NT2/D1 (cell line): Measurements from ENCODE around the gene GPR78.

Experiments used
- DNase-seq: peaks from one replicate; pipeline ENCODE4 v3.0.0-alpha.2; 2011; ENCODE audit warnings: low read depth, low spot score
- H3K27me3 ChIP-seq: 2 replicates; pipeline ENCODE4 v1.6.0; 2011; ENCODE audit warnings: mild to moderate bottlenecking; ENCODE audit not compliant: insufficient read length, insufficient read depth
- H3K36me3 ChIP-seq: 2 replicates; pipeline ENCODE4 v1.6.1; 2011; ENCODE audit warnings: mild to moderate bottlenecking, low read length, mixed read lengths; ENCODE audit not compliant: insufficient read depth, insufficient read length
- H3K4me1 ChIP-seq: 2 replicates; pipeline ENCODE4 v1.5.1; 2011; ENCODE audit not compliant: insufficient read depth, insufficient read length
- H3K4me3 ChIP-seq: 2 replicates; pipeline ENCODE4 v1.5.1; 2011; ENCODE audit warnings: low read depth; ENCODE audit not compliant: insufficient read length
- H3K9ac ChIP-seq: 2 replicates; pipeline ENCODE4 v1.6.0; 2011; ENCODE audit warnings: low read depth; ENCODE audit not compliant: insufficient read length
- H3K9me3 ChIP-seq: 2 replicates; pipeline ENCODE4 v1.5.1; 2011; ENCODE audit warnings: mild to moderate bottlenecking, low read length; ENCODE audit not compliant: insufficient read depth
- SUZ12 ChIP-seq: IDR thresholded peaks from 2 replicates; pipeline ENCODE4 v1.6.1; 2011; ENCODE audit not compliant: insufficient read length, insufficient read depth; ENCODE audit errors: extremely low read depth
- YY1 ChIP-seq: IDR thresholded peaks from 2 replicates; pipeline ENCODE4 v1.6.1; 2011; ENCODE audit not compliant: insufficient read length, insufficient read depth
- ZNF274 ChIP-seq: IDR thresholded peaks from 2 replicates; pipeline ENCODE4 v1.6.1; 2011; ENCODE audit warnings: mild to moderate bottlenecking, low read depth, low read length

The GPR78 gene, protein sequence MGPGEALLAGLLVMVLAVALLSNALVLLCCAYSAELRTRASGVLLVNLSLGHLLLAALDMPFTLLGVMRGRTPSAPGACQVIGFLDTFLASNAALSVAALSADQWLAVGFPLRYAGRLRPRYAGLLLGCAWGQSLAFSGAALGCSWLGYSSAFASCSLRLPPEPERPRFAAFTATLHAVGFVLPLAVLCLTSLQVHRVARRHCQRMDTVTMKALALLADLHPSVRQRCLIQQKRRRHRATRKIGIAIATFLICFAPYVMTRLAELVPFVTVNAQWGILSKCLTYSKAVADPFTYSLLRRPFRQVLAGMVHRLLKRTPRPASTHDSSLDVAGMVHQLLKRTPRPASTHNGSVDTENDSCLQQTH

DNA sequence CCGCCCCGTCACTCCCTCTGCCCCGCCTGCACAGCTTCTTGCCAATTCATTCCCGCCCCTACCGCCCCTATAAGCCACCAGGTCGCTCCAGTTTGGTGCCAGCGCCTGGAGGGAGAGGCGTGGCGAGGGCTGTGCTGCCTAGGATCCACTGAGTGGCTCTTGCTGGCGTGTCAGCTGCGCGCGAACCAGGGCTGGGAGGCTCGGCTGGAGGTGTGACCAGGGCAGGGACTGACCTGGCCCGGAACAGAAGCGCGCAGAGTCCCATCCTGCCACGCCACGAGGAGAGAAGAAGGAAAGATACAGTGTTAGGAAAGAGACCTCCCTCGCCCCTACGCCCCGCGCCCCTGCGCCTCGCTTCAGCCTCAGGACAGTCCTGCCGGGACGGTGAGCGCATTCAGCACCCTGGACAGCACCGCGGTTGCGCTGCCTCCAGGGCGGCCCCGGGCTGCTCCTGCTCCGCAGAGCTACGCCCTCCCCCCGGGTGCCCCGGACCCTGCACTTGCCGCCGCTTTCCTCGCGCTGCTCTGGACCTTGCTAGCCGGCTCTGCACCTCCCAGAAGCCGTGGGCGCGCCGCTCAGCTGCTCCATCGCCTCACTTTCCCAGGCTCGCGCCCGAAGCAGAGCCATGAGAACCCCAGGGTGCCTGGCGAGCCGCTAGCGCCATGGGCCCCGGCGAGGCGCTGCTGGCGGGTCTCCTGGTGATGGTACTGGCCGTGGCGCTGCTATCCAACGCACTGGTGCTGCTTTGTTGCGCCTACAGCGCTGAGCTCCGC lies at the start of gene GPR78:
Gene GPR78, plus strand, starts transcription at position 72 of the 773 bp plus-strand sequence. Its CDS starts 591 bp downstream, at position 663.
- peak within 1 kb of the TSS; percentile 28 for H3K4me3 ChIP-seq
- no peaks in the 10 kb centered on the region for H3K36me3 ChIP-seq
- TF ChIP-seq SUZ12 (no peak), ZNF274 (no peak), YY1 (no peak)
- H3K9me3 ChIP-seq: no peaks in the 10 kb centered on the region
- peaks cover 49% of the 10 kb centered on the region for H3K27me3 ChIP-seq
- peak within 1 kb of the TSS; percentile 47 for H3K9ac ChIP-seq
- DNase-seq: peak; percentile 85
- H3K4me1 ChIP-seq: peaks cover 24% of the 10 kb centered on the region

DNA sequence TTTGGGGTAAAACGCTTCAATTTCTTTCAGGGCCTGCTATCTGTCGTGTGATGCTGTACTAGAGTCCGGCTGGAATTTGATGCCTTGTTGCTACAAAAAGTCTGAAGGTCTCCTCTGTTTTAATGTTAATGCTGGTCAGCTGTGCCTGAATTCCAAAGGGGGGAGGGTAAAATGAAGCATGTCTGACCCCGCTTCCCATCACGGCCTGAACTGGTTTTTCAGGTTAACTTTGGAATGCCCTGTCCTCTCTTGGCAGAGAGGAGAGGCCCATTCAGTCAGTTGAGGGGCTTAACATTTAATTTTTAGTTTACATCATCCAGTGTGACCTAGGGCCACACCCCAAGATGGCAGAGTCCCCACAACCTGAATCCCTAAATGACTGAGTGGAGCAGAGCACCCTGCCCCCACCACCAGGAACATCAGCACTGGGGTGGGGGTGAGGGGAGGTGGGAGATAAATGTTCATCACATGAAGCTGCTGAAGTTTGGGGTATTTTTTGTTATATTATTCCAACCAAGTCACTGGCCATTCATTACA lies 47.9 kb upstream of the GPR78 start:
- peaks cover 47% of the 10 kb centered on the region for H3K9me3 ChIP-seq

DNA sequence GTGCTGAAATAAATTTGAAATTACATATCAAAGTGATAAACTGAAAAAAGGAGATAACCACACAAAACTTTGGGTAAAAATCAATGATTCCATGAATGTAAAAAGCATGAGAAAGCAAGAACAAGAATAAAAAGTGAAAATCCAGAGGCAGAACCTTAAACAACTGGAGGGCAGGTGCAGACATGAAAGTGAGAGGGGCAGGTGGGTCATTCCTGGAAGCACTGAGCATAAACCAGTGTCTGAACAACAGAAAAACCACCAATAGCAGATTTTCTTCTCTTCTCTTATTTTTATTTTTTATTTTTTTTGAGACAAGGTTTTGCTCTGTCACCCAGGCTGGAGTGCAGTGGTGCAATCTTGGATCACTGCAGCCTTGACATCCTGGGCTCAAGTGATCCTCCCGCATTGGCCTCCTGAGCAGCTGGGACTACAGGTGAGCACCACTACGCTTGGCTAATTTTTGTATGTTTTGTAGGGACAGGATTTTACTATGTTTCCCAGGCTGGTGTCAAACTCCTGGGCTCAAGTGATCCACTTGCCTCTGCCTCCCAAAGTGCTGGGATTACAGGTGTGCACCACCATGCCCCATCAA lies 46.8 kb upstream of the GPR78 start:
- no peaks in the 10 kb centered on the region for H3K36me3 ChIP-seq
- no peaks in the 10 kb centered on the region for H3K4me1 ChIP-seq
- peaks cover 47% of the 10 kb centered on the region for H3K9me3 ChIP-seq
- H3K27me3 ChIP-seq: no peaks in the 10 kb centered on the region
- H3K9ac ChIP-seq: no peak overlapping the region
- no peak overlapping the region for H3K4me3 ChIP-seq
- no peak for TF ChIP-seq SUZ12
- no peak for TF ChIP-seq ZNF274
- TF ChIP-seq YY1: no peak
- no peak for DNase-seq

More for the DNA sequence above, 47.9 kb upstream of the GPR78 start:
- Histone ChIP-seq H3K9ac (no peak overlapping the region), H3K36me3 (no peaks in the 10 kb centered on the region), H3K4me3 (no peak overlapping the region), H3K4me1 (no peaks in the 10 kb centered on the region), H3K27me3 (no peaks in the 10 kb centered on the region)
- TF ChIP-seq SUZ12 (no peak), YY1 (no peak), ZNF274 (no peak)
- DNase-seq: no peak

DNA sequence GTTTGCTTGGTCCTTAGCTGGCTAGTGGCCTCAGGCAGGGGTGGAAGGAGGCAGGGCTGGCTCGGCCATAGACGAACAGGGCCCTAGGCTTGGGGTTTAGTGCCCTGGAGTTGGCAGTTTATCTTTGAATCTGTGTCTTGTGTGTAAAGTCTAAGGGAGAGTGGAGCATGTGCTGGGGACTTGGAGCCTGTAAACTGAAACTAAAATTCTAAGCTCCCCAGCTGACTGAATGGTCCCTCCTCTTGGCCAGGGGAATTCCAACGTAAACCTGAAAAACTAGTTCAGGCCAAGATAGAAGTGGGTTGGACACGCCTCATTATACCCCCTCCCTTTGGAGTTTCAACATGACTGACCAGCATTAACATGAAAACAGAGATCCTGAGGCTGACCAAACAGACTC lies 46.1 kb upstream of the GPR78 start:
- no peaks in the 10 kb centered on the region for H3K27me3 ChIP-seq
- no peaks in the 10 kb centered on the region for H3K36me3 ChIP-seq
- H3K9ac ChIP-seq: no peak overlapping the region
- peaks cover 43% of the 10 kb centered on the region for H3K9me3 ChIP-seq
- no peak for DNase-seq
- TF ChIP-seq ZNF274: no peak
- no peak for TF ChIP-seq SUZ12
- no peak for TF ChIP-seq YY1
- no peak overlapping the region for H3K4me3 ChIP-seq
- no peaks in the 10 kb centered on the region for H3K4me1 ChIP-seq

DNA sequence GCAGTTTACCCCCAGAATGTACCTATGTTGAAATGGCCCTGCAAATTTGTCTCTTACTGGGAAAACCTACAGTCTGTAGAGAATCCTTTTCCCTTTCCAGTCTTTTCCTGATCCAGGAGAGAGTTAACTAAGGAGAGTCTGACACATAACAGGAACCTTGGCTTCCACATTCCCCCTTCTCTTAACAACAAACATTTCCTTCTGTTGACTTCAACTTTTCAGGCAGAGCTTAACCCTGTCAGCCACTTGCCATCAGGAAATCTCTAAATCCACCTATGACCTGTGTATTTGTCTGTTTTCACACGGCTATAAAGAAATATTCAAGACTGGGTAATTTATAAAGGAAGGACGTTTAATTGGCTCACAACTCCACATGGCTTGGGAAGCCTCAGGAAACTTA lies 45.6 kb upstream of the GPR78 start:
- Histone ChIP-seq H3K27me3 (no peaks in the 10 kb centered on the region), H3K9ac (no peak overlapping the region), H3K9me3 (peaks cover 38% of the 10 kb centered on the region), H3K4me3 (no peak overlapping the region), H3K36me3 (no peaks in the 10 kb centered on the region), H3K4me1 (no peaks in the 10 kb centered on the region)
- DNase-seq: no peak
- TF ChIP-seq ZNF274 (no peak), SUZ12 (no peak), YY1 (no peak)

DNA sequence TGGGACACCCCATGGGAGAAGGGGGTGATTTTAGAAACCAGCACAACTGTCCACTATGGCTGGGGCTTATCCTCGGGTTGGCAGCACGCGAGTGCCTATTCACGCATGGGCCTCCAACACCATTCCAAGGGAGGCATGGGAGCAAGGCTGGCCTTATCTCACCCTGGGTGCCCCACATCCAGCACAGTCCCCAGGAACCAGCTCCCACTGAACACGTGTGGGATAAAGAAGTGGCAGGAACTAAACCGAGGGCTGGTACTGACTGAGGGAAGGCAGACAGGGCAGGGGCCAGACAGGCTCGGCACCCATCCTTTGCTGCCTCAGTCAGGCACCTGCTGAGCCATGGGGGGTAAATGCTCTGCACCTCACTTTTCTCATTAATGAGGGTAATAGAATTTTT lies 43.7 kb upstream of the GPR78 start:
- Histone ChIP-seq H3K4me1 (no peaks in the 10 kb centered on the region), H3K27me3 (no peaks in the 10 kb centered on the region), H3K36me3 (no peaks in the 10 kb centered on the region), H3K9me3 (peaks cover 23% of the 10 kb centered on the region), H3K4me3 (no peak overlapping the region), H3K9ac (no peak overlapping the region)
- TF ChIP-seq ZNF274 (no peak), SUZ12 (no peak), YY1 (no peak)
- DNase-seq: no peak

DNA sequence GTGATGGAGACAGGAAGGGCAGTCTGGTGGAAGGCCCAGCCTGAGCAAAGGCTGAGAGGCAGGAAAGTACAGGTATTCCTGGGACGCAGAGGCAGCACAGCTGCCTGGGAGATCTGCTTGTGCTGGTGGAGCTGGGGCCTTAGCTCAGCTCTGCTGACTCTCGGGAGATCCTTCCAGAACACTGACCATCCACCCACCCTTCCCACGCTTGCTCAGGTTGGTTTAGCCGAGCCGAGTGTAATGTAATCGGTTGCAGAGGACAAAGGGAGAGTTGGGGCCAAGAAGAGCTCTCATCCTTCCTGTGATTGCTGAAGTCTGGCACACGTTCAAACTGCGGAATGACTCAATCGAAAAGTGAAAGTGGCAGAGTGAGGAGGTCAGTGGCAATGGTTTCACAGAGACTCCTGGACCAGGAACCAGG lies 43.1 kb upstream of the GPR78 start:
- H3K4me1 ChIP-seq: no peaks in the 10 kb centered on the region
- no peak for TF ChIP-seq YY1
- no peak for TF ChIP-seq ZNF274
- no peak for TF ChIP-seq SUZ12
- no peaks in the 10 kb centered on the region for H3K36me3 ChIP-seq
- no peak for DNase-seq
- H3K27me3 ChIP-seq: no peaks in the 10 kb centered on the region
- H3K9ac ChIP-seq: no peak overlapping the region
- no peak overlapping the region for H3K4me3 ChIP-seq
- peaks cover 17% of the 10 kb centered on the region for H3K9me3 ChIP-seq
